HepG2 (cell line): ENCODE measurements around the gene GRID1. TPM values are rescaled to one million over a fixed set of nuclear protein-coding genes. Genes with fewer than 3 reads are reported as not detected.

Source experiments
- ATAC-seq: fragments of 200-7000 bp; cut with Tn5 transposase; 3 replicates; pipeline ENCODE4 v1.9.1; 2020; ENCODE audit warnings: mild to moderate bottlenecking, moderate library complexity
- BruUV-seq: library from RNA; stranded (reverse); fragments of 400-500 nt; replicated peaks from 2 replicates; lab custom pipeline; 2021; lab: Mats Ljungman, UMichigan
- CTCF ChIA-PET: fragments of 300-600 bp; formaldehyde crosslinking; extraction: SDS; loops from one replicate; lab custom pipeline; 2021; ENCODE audit warnings: low total read pairs, inconsistent platforms, low intra/inter-chr PET ratio; lab: Yijun Ruan, JAX
- POLR2A ChIA-PET: fragments of 350-600 bp; sonication (Branson Sonifier 250); formaldehyde crosslinking; loops from one replicate; lab custom pipeline; 2020; ENCODE audit warnings: antibody characterized with exemption, inconsistent platforms; lab: Yijun Ruan, JAX
- DNase-seq: peaks from one replicate; pipeline ENCODE4 v3.0.0-alpha.2; 2015; ENCODE audit warnings: low spot score
- FAIRE-seq: peaks from 3 replicates; lab custom pipeline; 2011; peaks lifted over from hg19 to GRCh38; lab: Jason Lieb, UNC
- H2AFZ ChIP-seq: one replicate; pipeline ENCODE4 v1.6.1; 2011; ENCODE audit warnings: low read length, inconsistent platforms
- H3K27ac ChIP-seq: fragments of 300-600 bp; 3 replicates; pipeline ENCODE4 v1.8.0; 2011; ENCODE audit warnings: mixed run types, mild to moderate bottlenecking, mixed read lengths, low read length, inconsistent platforms; ENCODE audit not compliant: insufficient read depth; ENCODE audit errors: extremely low read length
- H3K27me3 ChIP-seq, 2 experiments: fragments of 200-600 bp in 1 of 2; 2 replicates in 1 of 2; 3 replicates in 1 of 2; pipeline versions ENCODE4 v1.6.0 to v1.8.0; 2011; ENCODE audit warnings: low read length in 2 of 2, mild to moderate bottlenecking in 2 of 2, moderate library complexity in 2 of 2, inconsistent platforms in 1 of 2; ENCODE audit not compliant: insufficient read depth in 2 of 2, control insufficient read depth in 1 of 2
- H3K36me3 ChIP-seq, 2 experiments: fragments of 200-600 bp in 1 of 2; replicated peaks in 1 of 2; 2 replicates in 1 of 2; 3 replicates in 1 of 2; pipeline versions ENCODE4 v1.5.1 to v1.8.0; 2011; ENCODE audit warnings: low read length in 2 of 2, inconsistent platforms in 1 of 2; ENCODE audit not compliant: insufficient read depth in 2 of 2, control insufficient read depth in 1 of 2
- H3K4me1 ChIP-seq: 2 replicates; pipeline ENCODE4 v1.5.1; 2012; ENCODE audit warnings: low read length, inconsistent platforms; ENCODE audit not compliant: insufficient read depth
- H3K4me2 ChIP-seq: 2 replicates; pipeline ENCODE4 v1.6.0; 2011; ENCODE audit warnings: low read depth, low read length, inconsistent platforms
- H3K4me3 ChIP-seq, 3 experiments: fragments of 200-600 bp in 1 of 3; sonication (generic), shearing (Covaris generic) in 1 of 3; replicated peaks in 1 of 3; 2 replicates each; pipeline ENCODE4 v1.5.1; 2011 to 2016; ENCODE audit warnings: low read length in 3 of 3, inconsistent platforms in 2 of 3, low read depth in 2 of 3, mild to moderate bottlenecking in 2 of 3, control low read depth in 1 of 3, mixed read lengths in 1 of 3; ENCODE audit not compliant: insufficient read depth in 1 of 3
- H3K79me2 ChIP-seq: one replicate; pipeline ENCODE4 v1.6.1; 2011; ENCODE audit warnings: low read length, inconsistent platforms; ENCODE audit not compliant: insufficient read depth
- H3K9ac ChIP-seq: 2 replicates; pipeline ENCODE4 v1.6.0; 2011; ENCODE audit warnings: mild to moderate bottlenecking, low read depth, low read length, inconsistent platforms; ENCODE audit not compliant: insufficient read depth
- H3K9me3 ChIP-seq: 2 replicates; pipeline ENCODE4 v1.5.1; 2012; ENCODE audit warnings: mild to moderate bottlenecking, low read length
- H4K20me1 ChIP-seq: 2 replicates; pipeline ENCODE4 v1.6.0; 2011; ENCODE audit warnings: inconsistent platforms, mild to moderate bottlenecking, low read length, moderate library complexity; ENCODE audit not compliant: insufficient read depth
- DZIP1 ChIP-seq: sonication (generic); formaldehyde crosslinking; IDR thresholded peaks from 2 replicates; pipeline ENCODE4 v1.5.0; 2020; ENCODE audit warnings: mild to moderate bottlenecking, missing genetic modification reagents
- KDM6A ChIP-seq: IDR thresholded peaks from 2 replicates; pipeline ENCODE4 v1.6.1; 2016; ENCODE audit warnings: low read depth
- MNT ChIP-seq: fragments of 450-650 bp; IDR thresholded peaks from 2 replicates; pipeline ENCODE4 v1.6.1; 2016
- NFKBIZ ChIP-seq: IDR thresholded peaks from 2 replicates; pipeline ENCODE4 v1.6.1; 2018; ENCODE audit warnings: missing genetic modification reagents, missing compliant biosample characterization
- SKI ChIP-seq: fragments of 450-650 bp; IDR thresholded peaks from one replicate; pipeline ENCODE4 v1.6.1; 2018; ENCODE audit warnings: mild to moderate bottlenecking; ENCODE audit not compliant: partially characterized antibody
- SMAD9 ChIP-seq: sonication (generic); formaldehyde crosslinking; IDR thresholded peaks from 2 replicates; pipeline ENCODE4 v1.5.1; 2020; ENCODE audit warnings: mild to moderate bottlenecking, missing genetic modification reagents
- TBL1XR1 ChIP-seq: fragments of 150-350 bp; IDR thresholded peaks from 2 replicates; pipeline ENCODE4 v1.6.1; 2014; ENCODE audit warnings: borderline replicate concordance, low read length; ENCODE audit not compliant: partially characterized antibody
- U2AF2 ChIP-seq: fragments of 200-400 bp; formaldehyde crosslinking; IDR thresholded peaks from 2 replicates; pipeline ENCODE4 v1.6.1; 2017; ENCODE audit warnings: low read depth, mild to moderate bottlenecking, low read length
- ZMYM3 ChIP-seq: sonication (generic); formaldehyde crosslinking; IDR thresholded peaks from 2 replicates; pipeline ENCODE4 v1.5.1; 2020; ENCODE audit warnings: mild to moderate bottlenecking, missing genetic modification reagents
- WGBS: methylation state at CpG from one replicate; pipeline ENCODE4 v1.1.6; 2017; ENCODE audit warnings: low lambda C conversion rate; 5-methylcytosine and 5-hydroxymethylcytosine counted together
- in situ Hi-C: cut with HindIII; loops from 2 replicates; pipeline ENCODE4 v1.10.0; 2017; ENCODE audit warnings: low pct_unique_long_range_greater_than_20kb; ENCODE audit not compliant: extremely low pct_ligation_motif_present
- intact Hi-C: fragments of 100-400 bp; cut with micrococcal nuclease; formaldehyde crosslinking; loops from one replicate; pipeline ENCODE4 v1.10.0; 2022; ENCODE audit not compliant: unreplicated experiment
- polyA plus RNA-seq, 8 experiments: library from polyadenylated mRNA; depleted of rRNA in 3 of 8; stranded (reverse) in 7 of 8; unstranded in 1 of 8; fragments of >200 nt; fragmentation: Illumina TruSeq in 4 of 8; extraction: Trizol in 4 of 8; gene quantifications; 2 replicates each; pipeline versions ENCODE4 v1.2.1 to v1.2.3, GENCODE V29; 2011 to 2016; ENCODE audit warnings: low read depth in 4 of 8, missing spikeins in 1 of 8, mixed read lengths in 1 of 8; ENCODE audit not compliant: insufficient read depth in 1 of 8
- total RNA-seq, 5 experiments: library from RNA; depleted of rRNA; stranded (reverse); fragments of >200 nt; fragmentation: Illumina TruSeq; extraction: Trizol; gene quantifications; 2 replicates each; pipeline ENCODE4 v1.2.3, GENCODE V29; 2016; ENCODE audit warnings: low read depth in 1 of 5
- TF ChIP-seq, protein P1 (sequence below): sonication (generic); formaldehyde crosslinking; IDR thresholded peaks from 2 replicates; pipeline ENCODE4 v1.5.1; 2020; ENCODE audit warnings: missing genetic modification reagents, mild to moderate bottlenecking, borderline replicate concordance
- TF ChIP-seq, protein P2 (sequence below): sonication (generic); formaldehyde crosslinking; IDR thresholded peaks from 2 replicates; pipeline ENCODE4 v1.4.0; 2020; ENCODE audit warnings: missing genetic modification reagents, low read depth, mild to moderate bottlenecking, borderline replicate concordance

Gene GRID1
- total and polyA plus RNA-seq, 2 of the 13 experiments (the other 11 are each of a cell fraction or from before 2014, with no cell fraction given): 0.05 TPM; not detected in 1

DNA sequence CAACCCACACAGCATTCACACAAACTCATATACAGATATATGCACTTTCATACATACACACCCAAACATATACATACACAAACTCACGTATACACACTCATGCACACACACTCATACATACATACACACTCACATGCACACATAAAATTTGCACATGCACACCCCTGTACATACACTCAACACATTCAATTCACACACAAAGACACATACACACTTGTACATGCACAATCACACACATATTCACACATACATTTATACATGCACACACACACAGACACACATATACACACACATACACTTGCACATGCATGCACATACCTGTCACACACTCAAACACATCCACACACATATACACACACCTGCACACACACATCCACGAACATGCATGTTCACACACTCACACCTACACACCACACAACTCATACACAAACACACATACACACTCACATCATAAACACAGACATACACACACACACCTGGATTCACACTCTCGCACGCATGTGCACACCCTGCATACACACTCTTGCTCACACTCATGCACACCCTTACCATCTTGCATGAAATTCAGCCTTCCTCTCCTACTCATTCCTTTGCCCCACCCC, 451.2 kb downstream of the GRID1 start:
- no peaks in the 10 kb centered on the region for H3K36me3 ChIP-seq
- no peak overlapping the region for H3K27ac ChIP-seq
- H3K27me3 ChIP-seq: peaks cover 0 to 2% of the 10 kb centered on the region in 2 experiments; a peak in 2 of 5 replicates
- FAIRE-seq: no peak
- H3K4me1 ChIP-seq: no peaks in the 10 kb centered on the region
- no peaks in the 10 kb centered on the region for H4K20me1 ChIP-seq
- no peak overlapping the region for H3K4me2 ChIP-seq
- in situ Hi-C loops (no loop called here), intact Hi-C loops (no loop called here)
- no peak for DNase-seq
- ChIA-PET CTCF (no interaction called here), POLR2A (no interaction called here)
- no peak overlapping the region for H2AFZ ChIP-seq
- ATAC-seq: no peak
- WGBS: 24% methylated on average over 4 of the region's 4 CpGs
- no TSS peak for BruUV-seq
- no peak for TF ChIP-seq KDM6A
- TF ChIP-seq MNT: peak; percentile 60
- no peak for TF ChIP-seq ZMYM3 (CRISPR knock-in tag)
- TF ChIP-seq SKI: no peak
- no peak overlapping the region for H3K9ac ChIP-seq
- no peak overlapping the region for H3K4me3 ChIP-seq
- no peaks in the 10 kb centered on the region for H3K9me3 ChIP-seq
- no peaks in the 10 kb centered on the region for H3K79me2 ChIP-seq

- ChIA-PET POLR2A (no interaction called here), CTCF (no interaction called here)
- H3K27me3 ChIP-seq: peaks cover 0 to 2% of the 10 kb centered on the region in 2 experiments; a peak in 2 of 5 replicates
- DNase-seq (no peak), FAIRE-seq (no peak), ATAC-seq (no peak)
- TF ChIP-seq SMAD9 (CRISPR knock-in tag) (no peak), U2AF2 (no peak), NFKBIZ (no peak), TBL1XR1 (no peak), DZIP1 (CRISPR knock-in tag) (no peak)
- TF ChIP-seq, protein P1, sequence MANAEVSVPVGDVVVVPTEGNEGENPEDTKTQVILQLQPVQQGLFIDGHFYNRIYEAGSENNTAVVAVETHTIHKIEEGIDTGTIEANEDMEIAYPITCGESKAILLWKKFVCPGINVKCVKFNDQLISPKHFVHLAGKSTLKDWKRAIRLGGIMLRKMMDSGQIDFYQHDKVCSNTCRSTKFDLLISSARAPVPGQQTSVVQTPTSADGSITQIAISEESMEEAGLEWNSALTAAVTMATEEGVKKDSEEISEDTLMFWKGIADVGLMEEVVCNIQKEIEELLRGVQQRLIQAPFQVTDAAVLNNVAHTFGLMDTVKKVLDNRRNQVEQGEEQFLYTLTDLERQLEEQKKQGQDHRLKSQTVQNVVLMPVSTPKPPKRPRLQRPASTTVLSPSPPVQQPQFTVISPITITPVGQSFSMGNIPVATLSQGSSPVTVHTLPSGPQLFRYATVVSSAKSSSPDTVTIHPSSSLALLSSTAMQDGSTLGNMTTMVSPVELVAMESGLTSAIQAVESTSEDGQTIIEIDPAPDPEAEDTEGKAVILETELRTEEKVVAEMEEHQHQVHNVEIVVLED (CRISPR knock-in tag): no peak
- TF ChIP-seq, protein P2, sequence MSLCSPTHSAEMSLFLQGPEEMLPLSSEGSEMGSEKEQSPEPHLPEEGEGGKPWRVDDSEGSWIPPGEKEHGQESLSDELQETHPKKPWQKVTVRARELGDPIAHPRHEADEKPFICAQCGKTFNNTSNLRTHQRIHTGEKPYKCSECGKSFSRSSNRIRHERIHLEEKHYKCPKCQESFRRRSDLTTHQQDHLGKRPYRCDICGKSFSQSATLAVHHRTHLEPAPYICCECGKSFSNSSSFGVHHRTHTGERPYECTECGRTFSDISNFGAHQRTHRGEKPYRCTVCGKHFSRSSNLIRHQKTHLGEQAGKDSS (CRISPR knock-in tag): no peak
- WGBS: 0% methylated on average over 2 of the region's 3 CpGs
- H3K27ac ChIP-seq: no peak overlapping the region
- H3K79me2 ChIP-seq: no peaks in the 10 kb centered on the region
- H3K4me3 ChIP-seq: no peak overlapping the region
- no peak overlapping the region for H2AFZ ChIP-seq
- BruUV-seq: no TSS peak
- H3K9ac ChIP-seq: no peak overlapping the region
- H3K4me2 ChIP-seq: no peak overlapping the region
- no peaks in the 10 kb centered on the region for H3K9me3 ChIP-seq
- in situ Hi-C loops: no loop called here
- intact Hi-C loops: no loop called here
- H4K20me1 ChIP-seq: no peaks in the 10 kb centered on the region
- no peaks in the 10 kb centered on the region for H3K4me1 ChIP-seq
- H3K36me3 ChIP-seq: no peaks in the 10 kb centered on the region
Observed at GRCh38 chr10:85914720-85915119, 451.9 kb downstream of the GRID1 start.
